D721Med (cell line): Measurements from ENCODE around the gene PRDM11.

Experiments
- DNase-seq: peaks from one replicate; pipeline ENCODE4 v3.0.0; 2011; ENCODE audit warnings: low spot score; ENCODE audit not compliant: insufficient read length
- FAIRE-seq: peaks from 2 replicates; lab custom pipeline; 2011; peaks lifted over from hg19 to GRCh38; lab: Jason Lieb, UNC
- CTCF ChIP-seq: IDR thresholded peaks from 2 replicates; pipeline ENCODE4 v1.5.1; 2012; ENCODE audit warnings: mild to moderate bottlenecking, control low read depth; ENCODE audit not compliant: insufficient read depth; ENCODE audit errors: missing control alignments

The PRDM11 gene

DNA sequence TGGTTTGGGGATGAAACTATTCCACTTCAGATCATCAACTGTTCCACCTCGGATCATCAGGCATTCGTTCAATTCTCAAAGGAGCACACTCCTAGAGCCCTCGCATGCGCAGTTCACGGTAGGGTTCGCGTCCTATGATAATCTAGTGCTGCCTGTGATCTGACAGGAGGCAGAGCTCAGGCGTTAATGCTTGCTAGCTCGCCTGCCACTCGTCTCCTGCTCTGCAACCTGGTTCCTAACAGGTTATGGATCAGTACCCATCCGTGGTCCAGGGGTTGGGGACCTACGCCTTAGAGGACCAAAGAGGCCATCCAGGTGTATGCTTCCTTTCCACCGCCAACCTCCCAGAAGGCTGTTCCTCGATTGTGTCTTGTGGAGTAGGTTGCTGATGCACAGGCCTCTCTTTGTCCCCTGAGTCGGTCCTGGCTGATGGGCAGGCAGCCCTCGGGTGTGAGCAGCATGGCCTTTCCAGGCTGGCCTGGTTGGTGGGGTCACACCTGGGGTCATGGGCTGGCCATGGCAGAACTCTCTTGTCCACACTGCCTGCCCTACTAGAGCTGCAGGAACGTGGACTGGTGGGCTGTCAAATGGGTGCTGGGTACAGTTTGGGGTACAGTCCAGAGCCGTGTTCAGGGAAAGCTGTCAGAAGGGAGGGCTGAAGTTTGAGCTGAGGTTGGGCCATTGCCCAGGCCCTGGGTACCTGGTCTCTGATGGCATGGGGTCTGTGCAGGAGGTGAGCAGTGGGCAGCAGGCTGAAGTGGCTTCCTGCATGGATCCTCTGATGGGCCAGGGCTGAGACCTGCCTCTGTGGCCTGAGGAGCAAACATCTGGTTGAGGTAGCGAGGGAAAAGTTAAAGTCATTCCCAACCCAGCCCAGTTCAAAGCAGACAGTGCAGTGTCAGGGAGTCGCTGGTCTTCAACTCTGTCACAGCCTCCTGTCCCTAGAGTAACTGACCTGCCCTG lies 11.1 kb downstream of the PRDM11 start:
- no peak for DNase-seq
- TF ChIP-seq CTCF = no peak
- no peak for FAIRE-seq

DNA sequence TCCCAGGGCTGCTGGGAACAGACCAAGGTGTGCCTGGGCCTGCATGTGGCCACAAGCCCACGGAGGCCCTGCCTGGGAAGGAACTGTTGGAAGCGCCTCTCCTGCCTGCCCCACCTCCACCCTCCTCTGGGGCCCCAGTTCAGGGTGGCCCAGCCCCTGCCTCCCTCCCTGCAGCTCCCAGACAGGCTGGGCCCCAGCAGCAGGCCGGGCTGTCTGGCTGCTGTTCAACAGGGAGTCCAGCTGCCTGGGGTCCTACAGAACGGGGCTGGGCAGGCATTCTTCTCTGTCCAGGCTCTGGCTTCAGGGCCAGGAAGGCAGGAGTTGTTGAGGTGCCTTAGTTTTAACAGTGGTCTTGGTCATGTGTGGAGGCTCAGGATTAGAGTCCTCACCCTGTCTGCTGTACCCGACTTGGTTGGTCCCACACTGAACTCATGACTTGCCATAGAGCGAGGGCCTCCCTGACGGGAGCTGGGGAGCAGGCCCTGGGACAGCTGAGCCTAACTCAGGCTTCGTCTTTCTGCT lies 11.8 kb downstream of the PRDM11 start:
- FAIRE-seq = no peak
- TF ChIP-seq CTCF = no peak
- DNase-seq = no peak

DNA sequence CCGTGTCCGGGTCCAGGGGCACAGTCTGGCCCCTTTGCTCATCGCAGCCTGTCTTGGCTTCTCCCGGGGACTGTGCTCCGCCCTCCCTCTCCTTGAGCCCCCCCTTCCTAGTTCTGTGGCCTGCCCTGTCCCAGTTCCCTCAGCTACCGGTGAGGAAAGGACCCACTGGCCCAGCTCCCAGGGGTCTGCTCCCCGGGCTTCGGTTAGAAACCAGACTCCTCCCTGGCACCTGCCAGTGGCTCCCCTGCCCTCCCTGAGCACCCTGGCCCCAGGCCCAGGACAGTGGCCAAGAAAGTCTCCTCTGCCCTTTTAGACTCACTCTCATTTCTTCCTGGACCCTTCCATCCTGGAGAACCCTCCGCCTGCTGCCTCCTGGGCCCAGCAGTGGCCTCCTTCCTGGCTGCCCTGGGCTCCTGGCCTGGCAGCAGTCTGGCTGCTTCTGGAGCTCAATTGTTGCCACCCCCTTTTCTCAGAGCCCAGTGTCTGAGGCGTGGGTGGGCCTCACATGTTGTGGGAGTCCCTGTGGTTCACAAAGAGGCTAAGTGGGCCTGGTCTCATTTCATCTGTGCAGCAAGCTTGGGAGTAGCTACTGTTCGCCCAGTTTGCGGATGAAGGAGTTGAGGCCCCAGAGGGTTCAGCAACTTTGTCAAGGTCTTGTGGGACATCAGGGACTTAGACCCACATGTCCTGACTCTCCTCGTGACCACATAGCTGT lies 12.6 kb downstream of the PRDM11 start:
- DNase-seq = no peak
- no peak for TF ChIP-seq CTCF
- FAIRE-seq = no peak

GRCh38 chr11:45159781-45160365 lies 13.4 kb downstream of the PRDM11 start:
- no peak for TF ChIP-seq CTCF
- DNase-seq = no peak
- no peak for FAIRE-seq

- no peak for FAIRE-seq
- no peak for DNase-seq
Measured at GRCh38 chr11:45161252-45162063, 15.0 kb downstream of the PRDM11 start.

GRCh38 chr11:45162064-45162375 lies 15.6 kb downstream of the PRDM11 start:
- DNase-seq (no peak), FAIRE-seq (no peak)
- no peak for TF ChIP-seq CTCF

More at GRCh38 chr11:45161252-45162063, 15.0 kb downstream of the PRDM11 start:
- no peak for TF ChIP-seq CTCF
